GM18951 (cell line): ENCODE measurements around the gene DOCK1.

Experiments used
- POLR2A ChIP-seq: IDR thresholded peaks from 4 replicates; pipeline ENCODE4 v1.6.1; 2011; ENCODE audit warnings: mild to moderate bottlenecking; ENCODE audit not compliant: insufficient read length, insufficient read depth; ENCODE audit errors: extremely low read depth
- in situ Hi-C: fragments of 300-500 bp; cut with MboI; formaldehyde crosslinking; loops from one replicate; pipeline ENCODE4 v1.12.0; 2022; ENCODE audit warnings: low sequenced_read_pairs, mixed read lengths, inconsistent platforms; ENCODE audit not compliant: unreplicated experiment

Gene DOCK1

GRCh38 chr10:127119936-127120335 lies 214.7 kb downstream of the DOCK1 start:
- TF ChIP-seq POLR2A = no peak
- in situ Hi-C loops = no loop called here

- TF ChIP-seq POLR2A = no peak
- in situ Hi-C loops = no loop called here
Measured at GRCh38 chr10:127122831-127123230, 217.6 kb downstream of the DOCK1 start.

- TF ChIP-seq POLR2A = no peak
- in situ Hi-C loops = no loop called here
Measured at GRCh38 chr10:127123626-127124025, 218.4 kb downstream of the DOCK1 start.

GRCh38 chr10:127125331-127125730 lies 220.1 kb downstream of the DOCK1 start:
- no peak for TF ChIP-seq POLR2A
- in situ Hi-C loops = no loop called here

- TF ChIP-seq POLR2A = no peak
- in situ Hi-C loops = no loop called here
Measured at GRCh38 chr10:127127822-127128221, 222.6 kb downstream of the DOCK1 start.

GRCh38 chr10:127129104-127129503 lies 223.9 kb downstream of the DOCK1 start:
- in situ Hi-C loops = no loop called here
- no peak for TF ChIP-seq POLR2A

GRCh38 chr10:127132451-127132850 lies 227.2 kb downstream of the DOCK1 start:
- no peak for TF ChIP-seq POLR2A
- in situ Hi-C loops = no loop called here

- in situ Hi-C loops = no loop called here
- TF ChIP-seq POLR2A = no peak
Measured at GRCh38 chr10:127133225-127133624, 228.0 kb downstream of the DOCK1 start.

- in situ Hi-C loops = no loop called here
- TF ChIP-seq POLR2A = no peak
Measured at GRCh38 chr10:127133672-127134500, 228.7 kb downstream of the DOCK1 start.

- in situ Hi-C loops = no loop called here
- TF ChIP-seq POLR2A = no peak
Measured at GRCh38 chr10:127135844-127136577, 230.8 kb downstream of the DOCK1 start.

- TF ChIP-seq POLR2A = no peak
- in situ Hi-C loops = no loop called here
Measured at GRCh38 chr10:127137391-127137790, 232.2 kb downstream of the DOCK1 start.

GRCh38 chr10:127142136-127142535 lies 236.9 kb downstream of the DOCK1 start:
- no peak for TF ChIP-seq POLR2A
- in situ Hi-C loops = no loop called here

GRCh38 chr10:127142856-127143255 lies 237.6 kb downstream of the DOCK1 start:
- in situ Hi-C loops = no loop called here
- TF ChIP-seq POLR2A = no peak

GRCh38 chr10:127145173-127145572 lies 239.9 kb downstream of the DOCK1 start:
- no peak for TF ChIP-seq POLR2A

More at GRCh38 chr10:127145173-127145572, 239.9 kb downstream of the DOCK1 start:
- in situ Hi-C loops = no loop called here
